Endothelial cell of umbilical vein (primary cell): Measurements from ENCODE around the gene PLXNA4. TPM values are rescaled to one million over a fixed set of nuclear protein-coding genes. Genes with fewer than 3 reads are reported as not detected.

Source experiments
- BruUV-seq: library from RNA; stranded (reverse); fragments of 400-500 nt; replicated peaks from 2 replicates; lab custom pipeline; 2021; lab: Mats Ljungman, UMichigan
- CTCF ChIA-PET: fragments of 300-600, 350-600 bp; sonication (Branson Sonifier 250); formaldehyde crosslinking; loops from one replicate; lab custom pipeline; 2021; ENCODE audit warnings: antibody characterized with exemption, inconsistent platforms; lab: Charles Lee
- POLR2A ChIA-PET: fragments of 300-600, 350-600 bp; sonication (Branson Sonifier 250); formaldehyde crosslinking; loops from one replicate; lab custom pipeline; 2021; ENCODE audit warnings: antibody characterized with exemption, inconsistent platforms; lab: Charles Lee
- DNase-seq: peaks from one replicate; pipeline ENCODE4 v3.0.0-alpha.2; 2011; ENCODE audit warnings: low read depth, low spot score
- FAIRE-seq: peaks from 2 replicates; lab custom pipeline; 2011; peaks lifted over from hg19 to GRCh38; lab: Jason Lieb, UNC
- H2AFZ ChIP-seq: 2 replicates; pipeline ENCODE4 v1.6.0; 2012; ENCODE audit warnings: low read depth, low read length, control low read depth, inconsistent platforms
- H3K27ac ChIP-seq: 2 replicates; pipeline ENCODE4 v1.5.1; 2011; ENCODE audit warnings: low read depth, mild to moderate bottlenecking, control low read depth, low read length, moderate library complexity; ENCODE audit not compliant: insufficient read depth
- H3K27me3 ChIP-seq, 2 experiments: 2 replicates each; pipeline versions ENCODE4 v1.6.0 to v1.6.1; 2011; ENCODE audit warnings: low read length in 2 of 2, mixed read lengths in 1 of 2; ENCODE audit not compliant: control insufficient read depth in 2 of 2, insufficient read depth in 2 of 2
- H3K36me3 ChIP-seq, 2 experiments: 2 replicates in 1 of 2; 3 replicates in 1 of 2; pipeline ENCODE4 v1.5.1; 2011; ENCODE audit warnings: low read length in 2 of 2, mild to moderate bottlenecking in 1 of 2, moderate library complexity in 1 of 2; ENCODE audit not compliant: control insufficient read depth in 2 of 2, insufficient read depth in 2 of 2; ENCODE audit errors: extremely low read depth in 1 of 2
- H3K4me1 ChIP-seq: 3 replicates; pipeline ENCODE4 v1.5.1; 2011; ENCODE audit warnings: mild to moderate bottlenecking, low read length; ENCODE audit not compliant: control insufficient read depth, insufficient read depth; ENCODE audit errors: extremely low read depth
- H3K4me2 ChIP-seq: 2 replicates; pipeline ENCODE4 v1.6.1; 2011; ENCODE audit warnings: low read length, control low read depth, mixed read lengths; ENCODE audit not compliant: insufficient read depth
- H3K4me3 ChIP-seq, 3 experiments: fragments of 200-600 bp in 1 of 3; sonication (generic), shearing (Covaris generic) in 1 of 3; replicated peaks in 1 of 3; 2 replicates each; pipeline ENCODE4 v1.5.1; 2011 to 2016; ENCODE audit warnings: control low read depth in 3 of 3, low read length in 3 of 3, mild to moderate bottlenecking in 2 of 3, inconsistent platforms in 1 of 3, low read depth in 1 of 3, moderate library complexity in 1 of 3; ENCODE audit not compliant: insufficient read depth in 1 of 3
- H3K79me2 ChIP-seq: 2 replicates; pipeline ENCODE4 v1.6.0; 2012; ENCODE audit warnings: low read length, inconsistent platforms; ENCODE audit not compliant: control insufficient read depth, insufficient read depth
- H3K9ac ChIP-seq: replicated peaks from 2 replicates; pipeline ENCODE3; 2011; ENCODE audit warnings: low read length, control low read depth; ENCODE audit not compliant: insufficient read depth; ENCODE audit errors: extremely low read depth
- H3K9me1 ChIP-seq: replicated peaks from 3 replicates; pipeline ENCODE4 v1.6.0; 2011; ENCODE audit warnings: mild to moderate bottlenecking, low read length; ENCODE audit not compliant: control insufficient read depth, insufficient read depth; ENCODE audit errors: extremely low read depth
- H3K9me3 ChIP-seq: replicated peaks from 2 replicates; pipeline ENCODE4 v1.5.1; 2012; ENCODE audit warnings: low read length, inconsistent platforms; ENCODE audit not compliant: control insufficient read depth, insufficient read depth
- H4K20me1 ChIP-seq: replicated peaks from 2 replicates; pipeline ENCODE3; 2011; ENCODE audit warnings: mild to moderate bottlenecking, low read length; ENCODE audit not compliant: control insufficient read depth, insufficient read depth; ENCODE audit errors: extremely low read depth
- CTCF ChIP-seq, 2 donors: IDR thresholded peaks; 1 replicate in 1 of 2; 2 replicates in 1 of 2; pipeline ENCODE4 v1.5.1; 2011; ENCODE audit warnings: low read length in 2 of 2, mild to moderate bottlenecking in 2 of 2, moderate library complexity in 2 of 2, control low read depth in 1 of 2, inconsistent platforms in 1 of 2, low read depth in 1 of 2; ENCODE audit not compliant: insufficient read depth in 1 of 2; ENCODE audit errors: extremely low read depth in 1 of 2
- EZH2 ChIP-seq: IDR thresholded peaks from 2 replicates; pipeline ENCODE4 v1.6.1; 2012; ENCODE audit warnings: borderline replicate concordance, low read depth, mild to moderate bottlenecking, moderate library complexity, low read length, inconsistent platforms; ENCODE audit not compliant: severe bottlenecking
- FOS ChIP-seq: IDR thresholded peaks from 2 replicates; pipeline ENCODE4 v1.6.1; 2011; ENCODE audit warnings: mild to moderate bottlenecking, low read length, moderate library complexity, borderline replicate concordance; ENCODE audit not compliant: insufficient read depth
- GATA2 ChIP-seq: IDR thresholded peaks from 2 replicates; pipeline ENCODE4 v1.7.0; 2011; ENCODE audit warnings: low read depth, mild to moderate bottlenecking, moderate library complexity, mixed read lengths, low read length; ENCODE audit not compliant: insufficient read length, insufficient read depth
- JUN ChIP-seq: IDR thresholded peaks from 2 replicates; pipeline ENCODE4 v1.6.1; 2011; ENCODE audit warnings: borderline replicate concordance, low read depth; ENCODE audit not compliant: insufficient read length, insufficient read depth
- MAX ChIP-seq: IDR thresholded peaks from 2 replicates; pipeline ENCODE4 v1.6.1; 2011; ENCODE audit not compliant: insufficient read depth, insufficient read length
- MYC ChIP-seq: IDR thresholded peaks from one replicate; pipeline ENCODE4 v1.6.1; 2011; ENCODE audit warnings: mild to moderate bottlenecking, low read depth, low read length
- POLR2A ChIP-seq: IDR thresholded peaks from 2 replicates; pipeline ENCODE4 v1.6.1; 2012; ENCODE audit warnings: low read depth, mild to moderate bottlenecking, control low read depth, low read length
- POLR2AphosphoS5 ChIP-seq: IDR thresholded peaks from 2 replicates; pipeline ENCODE4 v1.6.1; 2012; ENCODE audit warnings: low read depth, mild to moderate bottlenecking, control low read depth, low read length, moderate library complexity; ENCODE audit not compliant: insufficient read depth
- dilution Hi-C: fragments of 300-500 bp; cut with MboI; formaldehyde crosslinking; loops from one replicate; pipeline ENCODE4 v1.15.0; 2019; ENCODE audit warnings: low sequenced_read_pairs; ENCODE audit not compliant: extremely low pct_ligation_motif_present
- intact Hi-C: fragments of 100-400 bp; cut with micrococcal nuclease; formaldehyde crosslinking; loops from one replicate; pipeline ENCODE4 v1.10.0; 2022
- polyA plus RNA-seq, 4 experiments: library from polyadenylated mRNA; depleted of rRNA in 3 of 4; stranded (reverse) in 3 of 4; unstranded in 1 of 4; fragments of >200 nt; gene quantifications; 2 replicates each; pipeline versions ENCODE4 v1.2.1 to v1.2.3, GENCODE V29; 2011 to 2012; ENCODE audit warnings: missing spikeins in 1 of 4
- total RNA-seq: library from RNA; stranded (reverse); gene quantifications from 2 replicates; pipeline ENCODE4 v1.2.3, GENCODE V29; 2021

Gene PLXNA4
- total and polyA plus RNA-seq, 2 donors (not counting 3 experiments of a cell fraction or from before 2014, with no cell fraction given) = 12.1 to 20.4 TPM

GRCh38 chr7:132211971-132212370, 364.3 kb downstream of the PLXNA4 start:
- no peaks in the 10 kb centered on the region for H3K4me1 ChIP-seq
- FAIRE-seq = no peak
- no peak overlapping the region for H3K9ac ChIP-seq
- H3K79me2 ChIP-seq = no peaks in the 10 kb centered on the region
- H3K4me3 ChIP-seq = no peak overlapping the region
- dilution Hi-C loops = no loop called here
- H3K36me3 ChIP-seq = peaks cover 0 to 13% of the 10 kb centered on the region in 2 experiments
- no peaks in the 10 kb centered on the region for H4K20me1 ChIP-seq
- BruUV-seq = no TSS peak
- no peak overlapping the region for H2AFZ ChIP-seq
- ChIA-PET CTCF (interaction anchor here (1.2 kb wide), 1 partner anchor 67 kb away, joined by 5 read pairs; no protein-coding TSS in a partner anchor), POLR2A (interaction anchor here (0.6 kb wide), 1 partner anchor 52 kb away, joined by 5 read pairs; no protein-coding TSS in a partner anchor)
- no peak for DNase-seq
- H3K9me1 ChIP-seq = no peaks in the 10 kb centered on the region
- no peak for TF ChIP-seq FOS
- TF ChIP-seq POLR2A = no peak
- TF ChIP-seq POLR2AphosphoS5 = no peak
- TF ChIP-seq GATA2 = no peak
- no peak for TF ChIP-seq CTCF (IDR thresholded peaks at IDR 0.05; ENCODE audit: extremely low read depth in 1 of 2, insufficient read depth in 1 of 2, low read depth in 1 of 2, low read length in 2 of 2)
- no peak for TF ChIP-seq JUN
- no peak for TF ChIP-seq MYC
- no peak for TF ChIP-seq EZH2
- no peak for TF ChIP-seq MAX
- H3K4me2 ChIP-seq = no peak overlapping the region
- intact Hi-C loops = no loop called here
- H3K27me3 ChIP-seq = no peaks in the 10 kb centered on the region
- no peak overlapping the region for H3K27ac ChIP-seq
- H3K9me3 ChIP-seq = no peaks in the 10 kb centered on the region
